Inflammatory macrophage treated with lipopolysaccharide for 4 hours (primary cell): ENCODE measurements around the gene SDK1.
"Not testable (repeated sequence)": the region's sequence is repeated elsewhere in the genome, so short reads cannot be mapped to it uniquely, and the experiment has no call there.

Experiments used
- DNase-seq: peaks from one replicate; pipeline ENCODE4 v3.0.0-alpha.2; 2020

The SDK1 gene

DNA sequence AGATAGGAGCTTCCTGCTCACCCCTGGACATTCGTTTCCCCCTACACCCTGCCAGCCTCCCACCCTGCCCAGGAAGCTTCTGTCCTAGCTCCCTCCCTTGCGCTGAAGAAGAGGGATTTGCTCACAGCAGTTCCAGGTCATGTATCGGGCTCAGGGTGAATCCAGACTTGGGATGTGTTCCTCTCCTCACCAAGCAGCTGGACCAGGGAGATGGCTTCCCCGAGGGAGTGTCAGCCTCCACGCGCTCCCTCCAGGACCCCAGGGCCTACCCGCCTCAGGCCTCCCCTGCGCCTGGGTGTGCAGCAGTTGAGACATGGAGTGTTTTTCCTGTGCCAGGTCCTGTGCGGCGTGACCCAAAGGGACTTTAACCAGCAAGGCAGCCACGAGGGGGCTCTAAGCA is 945.5 kb downstream of the SDK1 start:
- no peak for DNase-seq

DNA sequence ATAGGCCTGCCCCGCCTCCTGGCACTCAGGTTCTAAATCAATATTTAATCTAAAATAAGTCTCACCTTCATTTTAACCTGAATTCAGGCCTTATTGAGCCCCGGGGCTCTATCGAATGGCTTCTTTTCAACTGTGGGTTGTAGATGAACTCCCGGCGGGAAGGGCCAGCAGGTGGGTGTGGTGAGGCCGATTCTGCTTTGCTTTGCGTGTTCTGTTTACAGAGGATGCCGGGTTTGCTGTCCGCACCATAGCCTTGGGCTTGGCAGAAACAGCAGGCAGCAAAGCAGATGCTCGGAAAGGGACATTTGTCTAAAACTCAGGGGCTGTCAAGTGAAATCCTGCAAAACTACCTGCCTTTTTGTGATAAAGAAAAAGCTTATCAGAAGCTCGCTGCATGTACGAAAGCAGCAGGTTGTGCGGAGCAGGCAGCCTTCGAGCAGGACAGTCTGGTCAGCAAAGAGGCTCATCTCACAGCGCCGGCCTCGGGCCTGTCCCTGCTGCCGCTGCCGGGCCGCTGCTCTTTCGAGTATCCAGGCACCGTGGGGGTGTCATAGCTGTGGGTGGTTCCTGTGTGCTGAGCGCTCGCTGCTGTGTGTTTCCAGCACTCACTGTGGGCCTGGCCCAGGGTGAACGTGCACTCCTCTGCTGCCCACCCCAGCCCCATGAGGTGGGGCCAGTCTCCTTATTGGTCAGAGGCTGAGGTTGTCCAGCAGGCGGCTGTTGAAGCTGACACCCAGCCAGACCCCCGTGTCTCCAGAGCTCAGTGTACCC is 946.2 kb downstream of the SDK1 start:
- DNase-seq = no peak

DNA sequence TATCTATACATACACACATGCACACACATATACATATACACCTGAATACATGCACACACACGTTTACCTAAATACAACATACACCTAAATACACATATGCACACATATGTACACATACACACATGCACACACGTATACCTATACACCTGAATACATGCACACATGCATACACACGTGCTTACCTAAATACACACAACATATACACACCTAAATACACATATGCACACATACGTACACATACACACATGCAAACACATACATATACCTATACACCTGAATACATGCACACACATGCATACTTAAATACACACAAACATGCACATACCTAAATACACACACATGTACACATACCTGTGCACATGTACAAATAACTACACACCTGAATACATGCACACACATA is 947.2 kb downstream of the SDK1 start:
- DNase-seq = no peak

DNA sequence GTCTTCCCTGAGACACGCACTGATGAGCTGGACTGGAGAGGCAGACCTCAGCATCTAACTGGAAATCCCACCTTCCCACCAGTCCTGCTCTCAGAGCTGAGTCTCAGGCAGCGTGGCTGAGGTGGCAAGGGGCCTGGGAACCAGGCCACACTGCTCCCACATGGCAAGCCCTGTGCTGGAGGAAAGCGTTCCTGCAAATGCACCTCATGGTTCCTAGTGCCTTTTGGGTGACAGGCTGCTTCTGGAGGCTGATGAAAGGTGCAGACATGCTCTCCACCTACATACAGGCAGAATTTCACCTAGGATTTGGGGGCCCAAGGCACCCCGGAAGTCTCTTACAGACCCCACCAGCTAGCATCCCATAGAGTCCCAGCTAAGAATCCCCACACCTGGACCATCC is 948.2 kb downstream of the SDK1 start:
- DNase-seq = no peak

DNA sequence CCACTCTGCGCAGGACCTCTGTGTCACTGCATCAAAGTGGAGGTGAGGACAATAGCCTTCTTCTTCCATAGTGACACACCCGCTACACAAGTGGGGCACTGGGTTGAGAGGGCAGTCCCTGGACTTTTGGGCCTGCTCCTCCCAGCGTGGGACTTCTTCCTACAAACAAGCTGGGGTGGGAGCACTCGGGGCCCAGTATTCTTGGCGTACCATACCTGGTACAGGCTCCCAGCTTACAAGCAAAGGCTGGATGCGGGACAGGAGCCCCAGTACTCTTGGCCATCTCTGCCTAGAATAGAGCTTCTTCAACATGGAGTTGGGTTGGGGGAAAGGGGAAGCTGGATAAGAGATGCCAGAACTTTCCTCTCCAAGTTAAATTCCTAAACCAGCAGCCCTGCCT is 954.3 kb downstream of the SDK1 start:
- DNase-seq = no peak

DNA sequence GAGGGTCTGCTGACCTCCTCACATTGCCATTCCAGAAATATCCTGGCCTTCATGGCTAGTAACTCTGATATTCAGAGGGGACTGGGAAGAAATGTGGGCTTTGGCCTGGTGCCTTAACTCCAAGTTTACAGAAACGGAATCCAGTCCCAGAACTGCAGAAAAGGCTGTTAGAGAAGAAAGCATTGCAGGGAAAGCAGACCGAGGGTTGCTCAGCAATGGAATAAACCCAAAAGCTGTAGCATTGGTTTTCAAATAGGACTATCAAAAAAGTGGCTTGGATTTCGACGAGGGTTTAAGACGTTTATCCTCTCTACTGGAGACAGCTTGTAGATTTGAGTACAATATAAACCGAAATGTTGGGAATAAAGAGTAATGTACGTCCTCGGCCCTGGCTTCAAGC is 955.2 kb downstream of the SDK1 start:
- no peak for DNase-seq

DNA sequence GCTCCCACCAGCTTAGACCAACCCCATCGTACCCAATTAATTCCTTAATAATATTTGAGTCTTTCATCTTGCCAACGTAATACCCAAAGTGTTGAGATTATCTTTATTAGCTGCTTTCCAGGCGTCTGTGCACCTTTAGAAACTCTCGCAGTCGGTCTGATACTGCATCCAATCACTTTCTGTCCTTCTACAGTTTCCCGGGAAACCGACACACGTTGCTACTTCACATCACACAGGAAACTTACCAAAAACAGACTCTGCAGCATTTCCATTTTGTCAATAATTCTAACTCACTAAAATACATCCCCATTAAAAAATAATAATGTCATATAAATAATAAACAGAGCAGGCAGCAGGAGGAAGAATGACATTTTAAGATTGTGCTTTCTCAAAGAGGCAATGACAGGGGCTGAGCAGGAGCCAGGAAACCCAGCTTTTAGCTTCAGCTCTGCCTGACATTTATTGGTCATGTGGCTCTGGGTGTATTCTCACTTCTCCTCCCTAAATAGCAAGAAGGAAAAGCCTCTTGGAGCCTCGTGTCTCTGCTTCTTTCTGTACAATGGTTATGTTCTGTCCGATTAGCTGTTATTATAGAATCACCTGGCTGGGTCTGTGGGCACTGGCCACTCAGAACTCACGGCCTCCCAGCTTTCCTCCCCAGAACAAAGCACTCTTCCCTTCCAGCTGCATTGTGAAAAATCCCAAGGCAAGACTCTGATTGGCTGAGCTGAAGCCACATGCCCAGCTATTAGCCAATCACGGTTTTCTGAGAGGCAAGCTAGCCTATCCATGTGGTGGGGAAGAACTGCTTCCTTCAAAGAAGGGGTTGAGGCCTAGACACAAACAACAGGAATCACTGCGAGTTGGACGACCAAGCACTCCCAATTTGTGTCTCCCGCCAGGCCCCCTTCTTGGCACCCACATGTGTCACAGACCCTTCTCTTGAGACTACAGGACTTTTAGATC is 956.4 kb downstream of the SDK1 start:
- DNase-seq = no peak

DNA sequence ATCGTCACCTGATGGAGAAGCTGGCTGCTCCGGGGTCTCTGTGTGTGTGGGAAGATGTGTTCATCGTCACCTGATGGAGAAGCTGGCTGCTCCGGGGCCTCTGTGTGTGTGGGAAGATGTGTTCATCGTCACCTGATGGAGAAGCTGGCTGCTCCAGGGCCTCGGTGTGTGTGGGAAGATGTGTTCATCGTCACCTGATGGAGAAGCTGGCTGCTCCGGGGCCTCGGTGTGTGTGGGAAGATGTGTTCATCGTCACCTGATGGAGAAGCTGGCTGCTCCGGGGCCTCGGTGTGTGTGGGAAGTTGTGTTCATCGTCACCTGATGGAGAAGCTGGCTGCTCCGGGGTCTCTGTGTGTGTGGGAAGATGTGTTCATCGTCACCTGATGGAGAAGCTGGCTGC is 959.1 kb downstream of the SDK1 start:
- not testable (repeated sequence) for DNase-seq

DNA sequence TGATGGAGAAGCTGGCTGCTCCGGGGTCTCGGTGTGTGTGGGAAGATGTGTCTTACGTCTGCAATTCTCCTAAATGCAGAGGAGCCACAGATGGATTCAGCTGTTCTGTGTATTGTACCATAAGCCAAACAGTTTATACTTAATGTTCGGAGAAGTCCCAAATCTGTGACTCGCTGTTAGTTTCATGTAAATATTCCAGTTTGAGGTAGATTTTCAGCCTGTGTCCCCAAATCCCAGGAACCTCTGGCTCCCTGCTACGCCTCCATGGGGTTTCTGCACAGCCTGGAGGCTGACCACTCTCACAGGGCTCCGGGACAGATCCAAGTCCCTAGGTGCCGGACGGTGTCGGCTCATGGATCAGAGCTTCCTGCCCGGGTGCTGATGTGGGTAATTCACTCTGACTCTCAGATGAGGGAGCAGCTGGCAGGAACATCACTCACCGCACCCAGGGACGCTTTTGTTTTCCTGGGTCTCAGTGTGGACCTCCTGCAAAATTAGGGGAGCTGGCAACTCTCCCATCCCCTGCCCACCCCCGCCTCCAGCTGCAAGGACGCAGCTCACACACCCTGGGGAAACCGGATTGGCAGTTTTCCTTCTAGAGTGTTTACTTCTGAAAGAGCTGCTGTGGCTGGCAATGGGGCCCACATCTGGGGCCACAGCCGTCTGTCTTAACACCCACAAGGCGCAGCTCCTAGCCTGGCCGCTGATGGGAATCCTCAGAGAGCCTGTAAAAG is 960.0 kb downstream of the SDK1 start:
- no peak for DNase-seq

DNA sequence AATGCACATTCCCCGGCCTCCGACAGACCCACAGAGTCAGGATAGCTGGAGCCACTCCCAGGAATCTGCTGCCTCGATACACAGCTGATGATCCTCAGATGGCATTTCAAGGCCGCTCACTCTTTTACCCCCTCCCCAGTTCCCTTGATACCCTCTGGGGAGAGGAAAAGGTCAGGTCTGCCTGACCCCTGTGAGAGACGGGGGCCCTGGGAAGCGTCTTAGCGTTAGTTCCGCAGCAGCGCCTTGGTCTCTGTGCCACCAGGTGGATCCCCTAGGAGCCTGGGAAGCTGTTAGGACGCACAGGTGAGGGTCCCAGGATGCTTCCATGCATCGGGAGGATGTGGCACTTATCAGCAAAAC is 960.5 kb downstream of the SDK1 start:
- no peak for DNase-seq

DNA sequence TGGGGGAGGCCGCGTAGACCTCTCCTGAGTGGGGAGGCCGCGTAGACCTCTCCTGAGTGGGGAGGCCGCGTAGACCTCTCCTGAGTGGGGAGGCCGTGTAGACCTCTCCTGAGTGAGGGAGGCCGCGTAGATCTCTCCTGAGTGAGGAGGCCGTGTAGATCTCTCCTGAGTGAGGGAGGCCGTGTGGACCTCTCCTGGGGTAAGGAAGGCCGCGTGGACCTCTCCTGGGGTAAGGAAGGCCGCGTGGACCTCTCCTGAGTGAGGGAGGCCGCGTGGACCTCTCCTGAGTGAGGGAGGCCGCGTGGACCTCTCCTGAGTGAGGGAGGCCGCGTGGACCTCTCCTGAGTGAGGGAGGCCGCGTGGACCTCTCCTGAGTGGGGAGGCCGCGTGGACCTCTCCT is 963.2 kb downstream of the SDK1 start:
- not testable (repeated sequence) for DNase-seq

DNA sequence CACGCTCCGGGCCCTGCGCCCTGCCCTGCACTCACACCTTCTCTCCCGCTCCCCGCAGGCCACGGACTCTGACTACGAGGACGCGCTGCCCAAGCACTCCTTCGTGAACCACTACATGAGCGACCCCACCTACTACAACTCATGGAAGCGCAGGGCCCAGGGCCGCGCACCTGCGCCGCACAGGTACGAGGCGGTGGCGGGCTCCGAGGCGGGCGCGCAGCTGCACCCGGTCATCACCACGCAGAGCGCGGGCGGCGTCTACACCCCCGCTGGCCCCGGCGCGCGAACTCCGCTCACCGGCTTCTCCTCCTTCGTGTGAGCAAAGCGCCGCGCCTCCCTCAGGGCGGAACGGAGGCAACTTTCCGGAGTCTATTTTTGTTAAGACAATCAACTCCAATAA is 964.0 kb downstream of the SDK1 start:
- no peak for DNase-seq

DNA sequence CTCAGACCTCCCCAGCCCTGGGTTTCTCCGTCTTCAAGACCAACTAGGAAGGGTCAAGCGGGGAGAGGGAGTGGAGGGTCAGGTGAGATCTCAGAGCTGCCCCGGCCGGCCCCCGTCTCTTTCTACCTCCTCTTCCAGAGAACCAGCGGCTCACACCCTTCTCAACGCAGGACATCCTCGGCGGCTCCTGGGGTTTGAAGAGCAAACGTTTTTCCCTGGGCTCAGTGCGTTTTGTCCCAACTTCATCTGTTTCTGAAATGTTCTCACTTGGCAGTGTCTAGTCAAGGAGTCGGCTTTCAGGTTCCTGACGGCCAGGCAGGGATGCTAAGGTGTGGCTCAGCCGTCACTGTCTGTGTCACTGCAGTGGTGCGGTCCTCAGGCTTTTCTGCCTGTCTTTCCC is 964.6 kb downstream of the SDK1 start:
- DNase-seq = no peak

DNA sequence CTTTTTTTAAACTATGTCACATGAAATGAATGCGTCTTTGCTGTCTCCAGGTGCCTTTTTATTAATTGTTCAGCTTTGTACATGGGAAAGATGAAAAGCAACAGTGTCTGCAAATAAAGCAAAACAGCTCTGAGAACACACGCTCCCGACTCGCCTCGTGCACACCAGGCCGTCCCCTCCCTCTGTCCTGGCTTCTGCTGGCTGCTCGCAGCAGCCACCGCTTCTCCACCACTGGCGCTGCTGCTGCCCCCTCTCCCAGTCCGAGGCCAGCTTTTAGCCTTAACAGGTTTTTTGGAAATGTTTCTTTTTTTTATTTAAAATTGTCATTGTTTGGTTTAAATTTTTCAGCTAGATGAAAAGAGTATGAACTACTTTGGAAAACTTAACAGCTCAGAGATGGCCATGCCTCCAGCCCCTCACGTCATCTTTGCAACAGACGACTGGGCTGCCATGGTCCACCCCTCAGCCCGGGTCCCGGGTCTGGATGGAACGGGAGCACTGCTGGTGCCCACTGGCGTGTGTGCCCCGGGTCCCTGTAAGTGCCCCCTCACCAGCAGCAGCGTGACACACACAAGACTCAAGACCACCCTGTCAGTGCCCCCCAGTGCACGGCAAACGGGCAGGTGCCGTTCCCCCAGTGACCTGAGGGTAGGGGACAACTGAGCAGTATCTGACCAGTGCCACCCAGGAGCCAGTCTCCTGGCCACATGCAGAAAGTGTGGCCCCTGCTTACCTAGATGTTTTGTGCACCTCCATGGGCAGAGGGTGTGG is 965.4 kb downstream of the SDK1 start:
- DNase-seq = no peak

DNA sequence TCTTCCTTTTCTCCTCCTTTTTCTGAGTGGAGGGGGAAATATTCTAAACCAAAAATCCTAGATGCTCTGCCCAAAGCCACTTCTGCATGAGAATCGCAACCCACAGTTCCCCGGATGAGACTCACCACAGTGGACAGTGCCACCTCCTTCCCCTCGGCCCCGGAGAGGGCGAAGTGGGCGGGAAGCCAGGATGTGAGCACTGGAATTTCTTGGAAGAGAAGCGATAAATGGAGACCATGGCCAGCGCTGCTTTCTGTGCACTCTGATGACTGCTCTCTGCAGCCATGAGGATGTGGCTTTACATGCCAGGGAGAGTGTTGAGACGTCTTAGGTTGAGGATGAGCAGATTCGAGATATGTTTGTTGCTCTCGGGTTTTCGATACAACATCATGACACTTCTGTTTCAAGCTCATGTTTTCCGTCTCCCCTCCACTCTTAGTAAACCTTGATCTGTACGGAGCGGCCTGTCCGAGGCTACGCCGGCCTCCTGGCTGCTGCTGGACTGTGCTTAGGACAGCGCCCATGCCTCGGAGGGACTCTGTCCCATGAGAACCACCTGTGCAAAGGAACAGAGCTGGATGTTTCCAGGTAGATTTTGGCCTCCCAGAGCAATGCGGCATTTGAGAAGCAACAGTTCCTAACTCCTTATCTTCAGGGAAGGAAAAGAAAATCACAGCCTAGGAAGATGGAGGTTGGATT is 966.4 kb downstream of the SDK1 start:
- no peak for DNase-seq

DNA sequence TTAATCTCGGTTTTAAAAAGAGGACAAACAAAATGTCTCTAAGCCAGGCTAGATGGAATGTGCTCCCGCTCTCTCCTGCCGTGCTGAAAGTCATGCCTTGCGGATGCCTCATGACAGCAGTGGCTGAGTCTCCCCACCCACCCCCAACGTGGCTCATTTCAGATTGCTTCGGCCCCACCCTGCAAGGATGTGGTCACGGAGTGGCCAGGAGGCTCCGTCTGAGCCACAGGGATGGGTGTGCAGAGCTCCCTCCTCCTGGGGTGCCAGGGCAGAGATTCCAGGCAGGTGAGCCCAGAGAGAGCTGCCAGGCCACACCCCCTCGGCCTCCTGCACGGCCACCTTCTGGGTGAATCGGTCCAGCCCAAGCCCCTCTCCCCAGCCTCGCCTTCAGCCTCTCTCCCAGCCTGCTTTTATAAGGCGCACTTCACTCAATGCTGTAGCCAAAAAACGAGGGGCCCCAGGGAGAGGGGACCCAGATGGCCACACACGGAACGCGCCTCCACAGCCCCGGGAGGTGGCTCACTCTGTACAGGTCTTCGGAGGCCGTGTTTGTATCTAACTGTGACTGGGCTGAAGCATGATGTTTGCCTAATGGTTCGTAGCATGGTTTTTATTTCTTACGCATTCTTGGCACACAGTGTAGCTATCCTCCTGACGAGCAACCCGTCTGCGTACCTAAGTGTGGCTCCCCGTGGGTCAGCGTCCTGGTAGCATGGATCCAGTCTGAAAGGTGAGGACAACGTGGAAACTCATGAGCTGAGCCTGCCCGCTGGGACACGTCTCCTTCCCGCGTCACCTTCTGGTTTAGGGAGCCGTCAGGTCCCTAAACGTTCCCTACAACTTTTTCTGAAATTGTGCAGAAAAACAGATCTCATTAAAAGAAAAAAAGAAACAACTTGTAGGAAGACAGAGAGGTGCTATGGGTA is 967.3 kb downstream of the SDK1 start:
- no peak for DNase-seq

DNA sequence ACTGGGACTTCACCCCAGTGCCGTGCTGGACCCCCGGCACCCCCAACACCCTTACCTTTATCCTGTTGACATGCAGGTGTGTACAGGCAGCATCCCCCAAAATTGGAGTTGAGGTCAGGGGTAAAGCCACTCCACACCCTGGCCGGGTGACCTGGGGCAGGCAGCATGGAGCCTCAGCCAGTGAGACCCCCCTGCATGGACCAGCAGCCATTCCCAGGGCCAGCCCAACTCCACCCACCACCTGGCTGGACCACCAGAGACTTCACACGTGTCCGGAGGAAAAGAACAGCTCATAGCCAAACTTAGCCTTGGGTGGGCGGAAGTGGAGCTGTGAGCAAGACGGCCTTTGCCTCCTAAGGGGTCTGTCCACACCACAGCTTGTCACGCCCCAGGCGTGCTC is 968.0 kb downstream of the SDK1 start:
- no peak for DNase-seq

DNA sequence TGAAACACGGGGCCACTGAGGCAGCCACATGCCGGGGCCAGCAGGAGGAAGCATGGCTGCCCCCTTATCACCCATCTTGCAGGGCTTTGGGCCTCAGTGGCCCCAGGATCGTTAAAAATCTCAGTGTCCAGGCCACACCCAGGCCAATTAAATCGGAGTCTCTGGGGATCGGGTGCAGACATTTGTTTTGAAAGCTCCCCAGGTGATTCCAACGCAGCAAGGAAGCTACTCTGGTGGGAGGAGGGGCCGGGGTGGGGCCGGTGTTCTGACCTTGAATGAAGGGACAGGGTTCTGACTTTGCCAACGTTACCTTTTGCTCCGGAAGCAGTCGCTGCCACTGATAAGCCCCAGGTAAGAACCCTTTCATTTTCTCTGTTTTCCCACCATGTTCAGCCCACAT is 968.7 kb downstream of the SDK1 start:
- DNase-seq = no peak

DNA sequence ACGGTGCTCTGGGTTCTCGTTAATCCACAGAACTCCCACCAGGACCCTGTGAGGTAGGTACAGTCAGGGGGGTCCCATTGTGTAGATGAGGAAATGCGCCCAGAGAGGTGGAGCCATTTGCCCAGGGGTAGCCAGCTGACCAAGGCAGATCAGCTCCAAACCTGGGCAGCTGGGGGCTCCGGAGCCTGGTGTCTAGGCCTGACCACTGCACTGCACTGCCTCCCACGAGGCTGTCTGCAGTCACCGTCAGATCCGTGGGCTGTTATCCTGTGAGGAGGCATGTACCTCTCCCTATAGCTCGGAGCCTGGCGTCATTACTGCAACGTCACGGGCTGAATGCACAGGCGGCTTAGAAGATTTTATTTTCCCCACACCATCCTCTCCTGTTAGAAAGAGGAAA is 969.2 kb downstream of the SDK1 start:
- no peak for DNase-seq

DNA sequence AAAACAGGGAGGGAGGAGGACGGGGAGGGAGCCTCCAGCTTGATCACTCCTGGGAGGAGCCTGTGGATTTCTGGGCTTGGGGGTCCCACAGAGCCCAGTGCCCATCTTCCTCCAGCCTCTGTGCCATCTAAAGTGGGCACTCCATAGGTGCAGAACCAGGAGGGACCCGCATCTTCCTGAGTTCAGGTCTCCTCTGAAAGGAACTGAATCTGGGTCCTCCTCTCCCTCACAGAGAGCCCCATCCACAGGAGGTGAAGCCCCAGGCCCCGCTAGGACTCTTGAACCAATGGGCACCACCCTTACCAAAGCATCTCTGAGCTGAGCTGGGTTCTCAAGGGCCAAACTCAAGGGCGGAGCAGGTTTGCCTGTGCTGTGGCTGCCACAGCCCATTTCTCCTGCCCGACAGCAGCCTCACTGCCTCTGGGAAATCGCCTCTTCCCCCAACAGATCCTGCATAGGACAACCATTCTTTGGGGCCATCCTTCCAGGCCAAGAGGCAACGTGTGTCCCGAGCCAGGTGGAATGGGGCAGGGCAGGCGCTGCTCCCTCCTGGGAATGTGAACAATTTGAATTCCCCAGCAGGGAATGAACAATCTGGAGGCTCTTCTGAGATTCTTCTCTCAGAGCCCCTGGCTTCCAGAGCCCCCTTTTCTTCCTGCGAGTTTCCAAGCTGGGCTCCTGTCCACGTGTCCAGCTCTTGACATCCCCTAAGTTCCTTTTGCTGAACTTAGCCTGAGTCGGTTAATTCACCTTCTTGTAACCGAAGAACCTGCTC is 970.1 kb downstream of the SDK1 start:
- no peak for DNase-seq
